Stimulated activated CD8-positive, alpha-beta memory T cell treated with anti-CD3 and anti-CD28 coated beads, Interleukin-4, amount 100 ng/mL, for 4 hours (primary cell): ENCODE data around the gene NAALADL2.
"Not testable (repeated sequence)": the region's sequence is repeated elsewhere in the genome, so short reads cannot be mapped to it uniquely, and the experiment has no call there.

Experiments used
- DNase-seq, 2 donors: peaks; one replicate each; pipeline ENCODE4 v3.0.0-alpha.2; 2020; ENCODE audit warnings: low read depth in 2 of 2, low spot score in 1 of 2

Gene NAALADL2

GRCh38 chr3:175346573-175347356 lies 487.6 kb downstream of the NAALADL2 start:
- DNase-seq, result no peak

GRCh38 chr3:175349168-175349567 lies 490.0 kb downstream of the NAALADL2 start:
- no peak for DNase-seq

- no peak for DNase-seq
Measured at GRCh38 chr3:175355801-175356335, 496.7 kb downstream of the NAALADL2 start.

GRCh38 chr3:175356899-175357324 lies 497.8 kb downstream of the NAALADL2 start:
- DNase-seq, result no peak

- DNase-seq, result no peak
Measured at GRCh38 chr3:175357758-175358157, 498.6 kb downstream of the NAALADL2 start.

- no peak for DNase-seq
Measured at GRCh38 chr3:175358935-175359334, 499.8 kb downstream of the NAALADL2 start.

- DNase-seq, result not testable (repeated sequence)
Measured at GRCh38 chr3:175370426-175370825, 511.3 kb downstream of the NAALADL2 start.

GRCh38 chr3:175371187-175371586 lies 512.1 kb downstream of the NAALADL2 start:
- DNase-seq, result not testable (repeated sequence)

GRCh38 chr3:175374705-175375104 lies 515.6 kb downstream of the NAALADL2 start:
- DNase-seq, result no peak

GRCh38 chr3:175378348-175378747 lies 519.2 kb downstream of the NAALADL2 start:
- no peak for DNase-seq

- DNase-seq, result no peak
Measured at GRCh38 chr3:175381685-175382084, 522.6 kb downstream of the NAALADL2 start.

- no peak for DNase-seq
Measured at GRCh38 chr3:175383371-175383770, 524.2 kb downstream of the NAALADL2 start.

- no peak for DNase-seq
Measured at GRCh38 chr3:175383813-175384212, 524.7 kb downstream of the NAALADL2 start.

- DNase-seq, result no peak
Measured at GRCh38 chr3:175384569-175384968, 525.4 kb downstream of the NAALADL2 start.

- no peak for DNase-seq
Measured at GRCh38 chr3:175386630-175387029, 527.5 kb downstream of the NAALADL2 start.

- no peak for DNase-seq
Measured at GRCh38 chr3:175389560-175389959, 530.4 kb downstream of the NAALADL2 start.

GRCh38 chr3:175391601-175392000 lies 532.5 kb downstream of the NAALADL2 start:
- no peak for DNase-seq

- DNase-seq, result no peak
Measured at GRCh38 chr3:175392653-175393052, 533.5 kb downstream of the NAALADL2 start.

GRCh38 chr3:175397372-175397771 lies 538.2 kb downstream of the NAALADL2 start:
- no peak for DNase-seq

GRCh38 chr3:175398676-175399075 lies 539.5 kb downstream of the NAALADL2 start:
- no peak for DNase-seq

GRCh38 chr3:175399156-175399840 lies 540.2 kb downstream of the NAALADL2 start:
- no peak for DNase-seq

GRCh38 chr3:175404027-175404426 lies 544.9 kb downstream of the NAALADL2 start:
- DNase-seq, result no peak
